Activated CD4-positive, alpha-beta T cell treated with anti-CD3 and anti-CD28 coated beads, Interleukin-10, Interleukin-2, amounts not matched to agents 100 ng/mL and 50 ng/mL, durations not matched to agents 16 hours and 8 hours (primary cell): ENCODE results near the gene PMFBP1.

Experiments used
- DNase-seq: peaks from one replicate; pipeline ENCODE4 v3.0.0-alpha.2; 2020

PMFBP1 gene

GRCh38 chr16:72187551-72187950 lies 15.6 kb upstream of the PMFBP1 start:
- DNase-seq = no peak

DNA sequence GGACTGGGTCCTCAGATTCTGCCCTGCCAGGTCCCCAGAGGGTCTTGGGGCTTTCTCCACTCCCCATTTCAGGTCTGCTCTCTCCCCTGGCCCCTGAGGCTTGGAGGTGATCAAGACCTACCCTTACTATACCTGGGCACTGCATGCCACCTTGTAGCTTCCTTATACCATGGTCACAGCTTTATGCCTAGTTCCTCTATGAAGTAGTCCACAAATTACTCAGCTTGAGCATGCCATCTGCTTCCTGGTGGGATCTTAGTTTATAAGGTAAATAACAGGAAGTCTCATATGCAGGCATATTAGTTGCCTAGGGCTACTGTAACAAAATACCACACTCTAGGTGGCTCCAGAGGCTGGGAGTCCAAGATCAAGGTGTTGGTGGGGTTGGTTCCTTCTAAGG lies 11.0 kb upstream of the PMFBP1 start:
- no peak for DNase-seq

- no peak for DNase-seq
Observed at GRCh38 chr16:72179204-72179970, 7.4 kb upstream of the PMFBP1 start.

GRCh38 chr16:72174726-72175125 lies 2.8 kb upstream of the PMFBP1 start:
- DNase-seq = no peak

DNA sequence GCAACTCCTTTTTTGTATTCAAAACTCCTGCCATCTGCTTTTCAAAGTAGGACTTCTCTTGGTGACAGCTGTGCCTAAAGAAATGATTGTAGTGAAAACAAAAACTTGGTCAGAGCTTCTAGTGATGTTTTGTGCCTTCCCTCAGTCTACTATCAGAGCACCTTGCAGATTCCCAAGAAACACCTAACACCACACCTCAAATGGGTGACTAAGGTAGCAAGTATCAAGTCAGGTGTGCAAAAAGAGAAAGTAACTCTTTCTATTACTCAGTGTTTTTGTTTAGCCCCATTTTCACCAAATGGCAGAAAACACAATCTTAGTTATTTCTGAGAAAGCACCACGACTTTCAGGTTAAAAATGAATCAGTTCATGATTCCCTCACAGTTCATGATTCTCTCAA lies 2.0 kb upstream of the PMFBP1 start:
- peak; percentile 14 for DNase-seq

GRCh38 chr16:72171236-72171635 lies 719 bp downstream of the PMFBP1 start:
- DNase-seq = no peak

DNA sequence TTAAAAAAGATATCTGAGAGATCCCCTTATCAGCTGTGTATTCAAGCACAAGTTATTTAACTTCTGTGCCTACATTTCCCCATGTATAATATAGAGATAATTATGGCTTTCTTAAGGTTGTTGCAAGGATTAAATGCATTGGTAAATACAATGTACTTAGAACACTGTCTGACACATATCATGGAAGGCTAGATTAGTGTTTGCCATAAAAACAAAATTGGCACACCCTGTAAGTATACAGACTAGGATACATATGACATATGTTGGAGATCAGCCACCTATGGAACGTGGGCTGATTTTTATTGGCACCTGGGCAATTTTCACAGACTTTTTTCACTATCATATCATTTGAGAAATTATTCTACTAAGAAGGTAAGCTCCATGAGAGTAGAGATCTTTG lies 2.2 kb downstream of the PMFBP1 start:
- DNase-seq = no peak

DNA sequence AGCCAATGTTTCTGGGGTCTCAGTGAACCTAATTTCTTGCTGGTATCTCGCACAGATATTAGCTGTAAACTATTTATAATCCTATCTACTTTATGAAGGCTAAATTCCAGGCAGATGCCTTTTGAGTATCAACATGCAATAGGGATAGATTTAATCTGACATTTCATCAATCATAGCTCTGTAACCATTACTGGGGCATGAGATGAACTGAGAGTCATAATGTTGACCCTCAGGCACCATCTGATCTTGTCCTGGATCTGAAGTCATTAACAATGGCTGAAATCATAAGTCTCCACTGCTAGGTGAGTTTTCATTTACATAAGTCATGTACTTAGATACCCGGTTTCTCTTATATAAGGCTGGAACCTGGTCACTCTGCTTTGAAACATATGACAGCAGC lies 3.6 kb downstream of the PMFBP1 start:
- no peak for DNase-seq

DNA sequence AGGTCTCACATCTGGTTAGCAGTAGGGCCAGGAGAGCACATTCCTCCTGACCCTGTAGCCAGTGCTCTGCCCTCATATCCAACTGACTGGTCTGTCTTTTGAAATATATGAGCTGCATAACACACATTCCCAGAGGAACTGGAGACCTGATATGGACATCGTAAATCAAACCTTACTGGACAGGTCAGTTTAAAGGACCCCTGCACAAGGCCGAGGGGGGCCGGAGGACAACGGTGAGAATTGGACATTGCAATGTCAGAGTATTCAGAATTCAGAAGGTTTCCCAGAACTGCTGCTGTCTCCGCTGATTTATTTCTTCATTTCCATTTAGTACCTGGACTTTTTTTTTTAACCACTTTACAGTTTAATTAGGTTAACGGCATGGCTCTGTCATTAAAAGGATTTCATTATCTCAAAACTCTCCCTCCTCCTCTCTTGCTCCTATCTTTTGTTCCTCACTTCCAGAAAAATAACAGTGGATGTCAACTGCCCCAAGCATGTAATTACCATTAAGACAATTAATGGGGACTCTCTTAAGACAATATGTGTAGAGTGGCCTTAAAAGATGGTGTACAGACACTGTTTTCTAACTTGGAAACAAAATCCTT lies 4.9 kb downstream of the PMFBP1 start:
- DNase-seq = no peak

GRCh38 chr16:72166151-72166550 lies 5.8 kb downstream of the PMFBP1 start:
- DNase-seq = no peak

DNA sequence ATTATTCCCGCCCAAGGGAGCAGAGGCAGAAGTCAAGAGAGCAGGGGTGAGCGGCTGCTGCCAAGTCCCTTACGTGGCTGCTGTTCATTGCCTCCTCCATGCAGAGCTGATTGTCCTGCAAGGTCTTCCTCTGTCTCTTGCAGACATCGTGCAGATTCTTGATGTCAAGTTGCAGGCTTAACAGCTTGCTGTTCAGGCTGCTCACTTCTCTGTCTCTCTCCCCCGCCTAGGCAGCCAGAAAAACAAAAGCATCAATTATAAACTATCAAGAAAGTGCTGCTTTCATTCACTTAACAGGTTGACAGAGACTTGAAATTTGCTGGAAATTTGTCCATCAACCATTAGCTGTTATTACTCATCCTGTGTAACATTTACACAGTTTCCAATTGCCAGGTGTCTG lies 7.3 kb downstream of the PMFBP1 start:
- no peak for DNase-seq

- DNase-seq = no peak
Observed at GRCh38 chr16:72162105-72162692, 9.8 kb downstream of the PMFBP1 start.

- no peak for DNase-seq
Observed at GRCh38 chr16:72159801-72160200, 12.2 kb downstream of the PMFBP1 start.

- no peak for DNase-seq
Observed at GRCh38 chr16:72159386-72159785, 12.6 kb downstream of the PMFBP1 start.

DNA sequence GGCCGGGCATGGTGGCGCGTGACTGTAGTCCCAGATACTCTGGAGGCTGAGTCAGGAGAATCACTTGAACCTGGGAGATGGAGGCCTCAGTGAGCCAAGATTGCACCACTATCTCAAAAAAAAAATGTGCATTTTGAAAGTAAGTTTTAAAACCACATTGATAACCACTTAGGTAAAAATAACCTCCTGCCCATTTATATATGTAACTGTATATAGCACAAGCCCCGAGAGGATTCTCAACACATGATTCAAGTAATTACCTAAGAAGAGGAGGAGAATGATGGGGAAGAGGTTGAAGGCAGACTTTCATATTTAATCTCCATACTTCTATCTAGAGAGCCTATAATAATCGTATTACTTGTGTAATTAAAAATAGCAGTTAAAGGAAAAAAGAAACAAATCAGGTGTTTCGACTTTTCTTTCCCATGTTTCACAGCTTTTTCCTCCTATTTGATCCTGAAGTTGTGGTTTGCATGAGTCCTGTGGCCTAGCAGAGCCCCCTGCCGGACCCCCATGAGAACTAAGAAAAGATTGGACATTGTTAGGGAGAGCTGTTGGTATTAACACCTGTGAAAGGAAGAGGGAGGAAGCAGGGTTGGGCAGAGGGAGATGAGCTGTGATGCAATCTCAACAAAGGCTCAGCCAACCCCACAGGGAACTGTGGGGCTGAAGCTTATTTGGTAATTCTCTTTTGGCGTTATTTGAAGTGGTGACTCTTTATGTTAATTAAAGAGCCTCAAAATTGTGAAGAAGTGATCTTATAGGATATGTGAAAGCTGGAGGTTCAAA lies 22.1 kb downstream of the PMFBP1 start:
- no peak for DNase-seq

DNA sequence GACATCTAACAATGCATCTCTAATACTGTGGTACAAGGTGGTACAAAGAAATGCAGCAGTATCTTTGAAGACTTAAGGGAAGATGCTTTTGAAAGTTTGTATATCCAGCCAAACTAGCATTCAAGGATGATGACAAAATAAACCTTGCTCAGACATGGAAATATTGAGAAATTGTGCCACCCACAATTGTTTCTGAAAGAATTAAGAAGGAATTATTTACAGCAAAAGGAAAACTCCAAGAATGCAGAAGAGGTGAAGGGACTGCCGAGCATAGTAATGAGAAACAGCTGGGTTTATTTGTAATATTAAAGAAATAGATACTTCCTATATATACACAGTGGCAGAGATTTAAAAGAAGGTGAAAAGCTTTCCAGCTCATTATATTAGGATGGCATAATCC lies 29.5 kb downstream of the PMFBP1 start:
- no peak for DNase-seq

DNA sequence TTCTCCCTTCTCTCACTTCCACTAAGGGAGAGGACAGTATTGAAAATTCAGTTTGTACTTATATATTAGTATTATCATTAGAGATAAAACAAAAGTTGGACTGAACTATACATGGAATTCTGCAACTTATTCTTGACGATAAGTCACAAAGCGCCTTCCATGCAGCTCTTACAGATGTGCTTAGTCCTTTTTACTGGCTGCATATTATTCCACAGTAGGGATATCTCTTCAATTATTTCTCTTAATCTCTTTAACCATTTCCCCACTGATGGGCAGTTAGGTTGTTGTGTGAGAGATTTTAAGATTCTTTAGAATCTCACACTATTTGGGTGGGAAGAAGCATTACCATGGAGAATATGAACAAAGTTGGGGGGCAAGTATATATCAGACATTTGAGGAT lies 32.0 kb downstream of the PMFBP1 start:
- no peak for DNase-seq

- DNase-seq = no peak
Observed at GRCh38 chr16:72138064-72138572, 33.8 kb downstream of the PMFBP1 start.

GRCh38 chr16:72137380-72138063 lies 34.4 kb downstream of the PMFBP1 start:
- no peak for DNase-seq

DNA sequence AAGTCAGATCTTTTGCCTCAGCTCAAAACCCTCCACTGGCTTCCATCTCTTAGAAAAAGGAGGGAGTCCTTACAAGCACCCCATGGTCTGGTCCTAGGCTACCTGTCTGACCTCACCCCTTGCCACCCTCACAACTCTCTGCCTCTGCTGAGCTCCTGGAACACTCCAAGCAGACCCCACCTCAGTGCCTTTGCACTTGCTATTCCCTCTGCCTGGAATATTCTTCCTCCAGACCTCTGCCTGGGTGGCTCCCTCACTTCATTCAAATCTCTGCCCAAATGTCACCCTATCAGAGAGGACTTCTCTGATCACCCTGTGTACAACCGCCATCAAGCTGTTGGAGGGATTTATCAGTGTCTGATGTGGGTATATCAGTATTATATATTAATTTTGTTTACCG lies 37.4 kb downstream of the PMFBP1 start:
- DNase-seq = no peak

DNA sequence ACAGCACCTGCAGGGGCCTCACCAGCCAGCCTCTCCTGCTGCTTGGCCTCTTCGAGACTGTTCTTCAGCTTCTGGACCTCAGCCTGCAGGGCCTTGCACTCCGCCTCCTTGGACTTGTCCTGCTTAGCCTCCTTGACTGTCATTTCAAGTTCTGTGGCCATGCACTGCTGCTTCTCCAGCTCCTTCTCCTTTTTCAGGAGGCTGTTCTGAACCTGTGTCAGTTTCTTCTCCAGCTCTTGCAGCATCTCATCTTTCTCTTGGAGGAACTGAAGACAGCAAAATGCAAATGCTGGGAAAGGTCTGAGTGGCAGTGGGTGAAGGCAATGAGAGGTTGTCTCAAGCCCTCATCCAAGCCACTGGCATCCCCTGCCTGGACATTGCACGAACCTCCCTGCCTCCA lies 39.2 kb downstream of the PMFBP1 start:
- no peak for DNase-seq

DNA sequence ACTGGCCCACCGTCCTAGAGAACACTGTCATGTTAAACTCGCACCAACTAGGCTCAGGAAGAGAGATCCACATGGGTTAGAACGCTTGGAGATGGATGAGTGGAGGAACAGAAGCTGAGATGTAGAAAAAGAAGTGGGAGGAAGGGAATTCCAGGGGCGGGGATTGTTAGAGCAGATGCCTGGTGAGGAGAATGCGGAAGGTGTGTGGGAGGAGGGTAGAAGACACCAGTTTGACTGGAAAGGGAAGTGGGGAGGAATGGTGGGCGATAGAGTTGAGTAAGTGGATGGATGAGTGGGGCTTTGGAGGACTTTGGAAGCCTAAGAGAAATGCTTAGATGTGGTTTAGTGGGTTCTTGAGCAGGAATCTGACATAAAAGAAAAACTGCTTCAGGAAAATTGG lies 40.9 kb downstream of the PMFBP1 start:
- no peak for DNase-seq
